Lower leg skin (tissue), 3 donors: Measurements from ENCODE around the gene MAPK13.

ENCODE experiments used
- POLR2A ChIP-seq, 2 donors: fragments of 450-650 bp; IDR thresholded peaks; one replicate each; pipeline ENCODE4 v1.6.1; 2016 to 2017; ENCODE audit warnings: antibody characterized with exemption in 2 of 2, mild to moderate bottlenecking in 1 of 2, moderate library complexity in 1 of 2
- TF ChIP-seq, protein P1 (sequence below), 3 donors: fragments of 450-650 bp; IDR thresholded peaks; one replicate each; pipeline ENCODE4 v1.5.1; 2016; ENCODE audit warnings: antibody characterized with exemption in 3 of 3, mild to moderate bottlenecking in 3 of 3, moderate library complexity in 2 of 3

- TF ChIP-seq, protein P1, sequence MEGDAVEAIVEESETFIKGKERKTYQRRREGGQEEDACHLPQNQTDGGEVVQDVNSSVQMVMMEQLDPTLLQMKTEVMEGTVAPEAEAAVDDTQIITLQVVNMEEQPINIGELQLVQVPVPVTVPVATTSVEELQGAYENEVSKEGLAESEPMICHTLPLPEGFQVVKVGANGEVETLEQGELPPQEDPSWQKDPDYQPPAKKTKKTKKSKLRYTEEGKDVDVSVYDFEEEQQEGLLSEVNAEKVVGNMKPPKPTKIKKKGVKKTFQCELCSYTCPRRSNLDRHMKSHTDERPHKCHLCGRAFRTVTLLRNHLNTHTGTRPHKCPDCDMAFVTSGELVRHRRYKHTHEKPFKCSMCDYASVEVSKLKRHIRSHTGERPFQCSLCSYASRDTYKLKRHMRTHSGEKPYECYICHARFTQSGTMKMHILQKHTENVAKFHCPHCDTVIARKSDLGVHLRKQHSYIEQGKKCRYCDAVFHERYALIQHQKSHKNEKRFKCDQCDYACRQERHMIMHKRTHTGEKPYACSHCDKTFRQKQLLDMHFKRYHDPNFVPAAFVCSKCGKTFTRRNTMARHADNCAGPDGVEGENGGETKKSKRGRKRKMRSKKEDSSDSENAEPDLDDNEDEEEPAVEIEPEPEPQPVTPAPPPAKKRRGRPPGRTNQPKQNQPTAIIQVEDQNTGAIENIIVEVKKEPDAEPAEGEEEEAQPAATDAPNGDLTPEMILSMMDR (IDR thresholded peaks at IDR 0.05): no peak
- TF ChIP-seq POLR2A (IDR thresholded peaks at IDR 0.05): no peak
These were observed 17.3 kb upstream of the MAPK13 start for GRCh38 chr6:36113049-36113448.
